Lung (tissue), 12 donors: Measurements from ENCODE around the gene AKAP13. TPM values are rescaled to one million over a fixed set of nuclear protein-coding genes. Genes with fewer than 3 reads are reported as not detected.
A peak's percentile ranks its signal among the peaks of the same experiment; 100 is the strongest.

ENCODE experiments used
- ATAC-seq: fragments of 200-7000 bp; cut with Tn5 transposase; one replicate; pipeline ENCODE4 v1.9.1; 2020; ENCODE audit warnings: moderate number of reproducible peaks; ENCODE audit not compliant: insufficient read depth, low FRiP score
- DNase-seq, 3 donors: peaks; one replicate each; pipeline ENCODE4 v3.0.0-alpha.2; 2013 to 2017
- H3K27ac ChIP-seq, 2 donors: one replicate each; pipeline ENCODE4 v1.5.1; 2013; ENCODE audit warnings: mild to moderate bottlenecking in 2 of 2, moderate library complexity in 2 of 2, control low read depth in 1 of 2, inconsistent platforms in 1 of 2, low read depth in 1 of 2, low read length in 1 of 2
- H3K27me3 ChIP-seq, 3 donors: one replicate each; pipeline ENCODE4 v1.5.1; 2013; ENCODE audit warnings: low read length in 2 of 3; ENCODE audit not compliant: control insufficient read depth in 3 of 3, insufficient read depth in 3 of 3
- H3K36me3 ChIP-seq, 4 donors: one replicate each; pipeline ENCODE4 v1.5.1; 2013; ENCODE audit warnings: low read length in 4 of 4, mild to moderate bottlenecking in 1 of 4, moderate library complexity in 1 of 4; ENCODE audit not compliant: control insufficient read depth in 4 of 4, insufficient read depth in 4 of 4
- H3K4me1 ChIP-seq, 5 donors: one replicate each; pipeline ENCODE4 v1.5.1; 2013; ENCODE audit warnings: low read length in 5 of 5, mild to moderate bottlenecking in 2 of 5, moderate library complexity in 1 of 5; ENCODE audit not compliant: control insufficient read depth in 5 of 5, insufficient read depth in 5 of 5
- H3K4me3 ChIP-seq: one replicate; pipeline ENCODE4 v1.5.1; 2013; ENCODE audit warnings: mild to moderate bottlenecking, control low read depth, moderate library complexity
- H3K9ac ChIP-seq, 2 donors: one replicate each; pipeline ENCODE4 v1.5.1; 2013; ENCODE audit warnings: low read length in 2 of 2, control low read depth in 1 of 2; ENCODE audit not compliant: insufficient read depth in 1 of 2
- H3K9me3 ChIP-seq, 4 donors: one replicate each; pipeline ENCODE4 v1.5.1; 2013; ENCODE audit warnings: low read length in 3 of 4, mild to moderate bottlenecking in 1 of 4, moderate library complexity in 1 of 4; ENCODE audit not compliant: control insufficient read depth in 4 of 4, insufficient read depth in 3 of 4
- CTCF ChIP-seq: IDR thresholded peaks from 2 replicates; pipeline ENCODE4 v1.5.1; 2012; ENCODE audit warnings: mild to moderate bottlenecking; ENCODE audit errors: control extremely low read depth, extremely low read depth
- WGBS, 2 donors: extraction: QIAGEN DNeasy Blood & Tissue Kit; methylation state at CpG; one replicate each; pipeline ENCODE4 v1.1.7; 2013; 5-methylcytosine and 5-hydroxymethylcytosine counted together
- polyA plus RNA-seq, 2 donors: library from polyadenylated mRNA; stranded (reverse); fragments of 200-250 nt; gene quantifications; one replicate each; pipeline ENCODE4 v1.2.1, GENCODE V29; 2013
- total RNA-seq, 2 donors: library from RNA; depleted of rRNA in 1 of 2; stranded (reverse); fragments of >200 nt in 1 of 2; gene quantifications; one replicate each; pipeline ENCODE4 v1.2.1, GENCODE V29; 2014 to 2021
- donor health status: control.
- donor health status: control.
- donor health status: Bipolar disorder and iron deficiency.
- donor health status: healthy.
- donor health status: DM: yes; HTN: yes; CAD: no.

AKAP13 gene
- total and polyA plus RNA-seq, 4 donors: 102 to 1,115 (median 259) TPM

- Histone ChIP-seq H3K4me3 (no peak overlapping the region), H3K27me3 (no peaks in the 10 kb centered on the region), H3K27ac (peak overlapping the region in 1 of 2 donors; percentile 83), H3K4me1 (peaks cover 0 to 21% (median 18%) of the 10 kb centered on the region in 5 donors), H3K9ac (peak overlapping the region in 1 of 2 donors; percentile 33), H3K36me3 (peaks cover 0 to 7% (median 1%) of the 10 kb centered on the region in 4 donors), H3K9me3 (no peaks in the 10 kb centered on the region)
- 46 to 56% methylated on average over 13 of the region's 13 CpGs for WGBS, 2 donors
- ATAC-seq (peak; percentile 44), DNase-seq (peak; percentile 79 to 89 (median 84))
- TF ChIP-seq CTCF: no peak
These were observed 391.5 kb downstream of the AKAP13 start for GRCh38 chr15:85771781-85772445.

GRCh38 chr15:85772668-85773067 lies 392.3 kb downstream of the AKAP13 start:
- Histone ChIP-seq H3K9me3 (no peaks in the 10 kb centered on the region), H3K4me3 (no peak overlapping the region), H3K36me3 (peaks cover 0 to 4% (median 1%) of the 10 kb centered on the region in 4 donors), H3K27ac (peak overlapping the region in 1 of 2 donors; percentile 78), H3K27me3 (no peaks in the 10 kb centered on the region), H3K4me1 (peaks cover 0 to 23% (median 18%) of the 10 kb centered on the region in 5 donors), H3K9ac (peak overlapping the region in 1 of 2 donors; percentile 33)
- DNase-seq (no peak), ATAC-seq (no peak)
- WGBS, 2 donors: 92% methylated on average over 9 of the region's 9 CpGs
- no peak for TF ChIP-seq CTCF

GRCh38 chr15:85773249-85773648 lies 392.8 kb downstream of the AKAP13 start:
- 91 to 93% methylated on average over 12 of the region's 12 CpGs for WGBS, 2 donors
- no peak overlapping the region for H3K4me3 ChIP-seq
- H3K9me3 ChIP-seq: no peaks in the 10 kb centered on the region
- no peaks in the 10 kb centered on the region for H3K27me3 ChIP-seq
- no peak for TF ChIP-seq CTCF
- DNase-seq (no peak), ATAC-seq (no peak)
- H3K4me1 ChIP-seq: peaks cover 0 to 24% (median 18%) of the 10 kb centered on the region in 5 donors
- no peak overlapping the region for H3K9ac ChIP-seq
- H3K27ac ChIP-seq: no peak overlapping the region
- peaks cover 0 to 4% (median 0%) of the 10 kb centered on the region in 4 donors for H3K36me3 ChIP-seq
